Stimulated activated CD8-positive, alpha-beta memory T cell treated with anti-CD3 and anti-CD28 coated beads, Interleukin-4, amount 100 ng/mL, for 1 hour (primary cell): ENCODE measurements around the gene SLC17A5.
"Not testable (repeated sequence)": the region's sequence is repeated elsewhere in the genome, so short reads cannot be mapped to it uniquely, and the experiment has no call there.

ENCODE experiments used
- DNase-seq, 2 donors: peaks; one replicate each; pipeline ENCODE4 v3.0.0-alpha.2; 2020; ENCODE audit warnings: low read depth in 2 of 2, low spot score in 1 of 2

The SLC17A5 gene

DNA sequence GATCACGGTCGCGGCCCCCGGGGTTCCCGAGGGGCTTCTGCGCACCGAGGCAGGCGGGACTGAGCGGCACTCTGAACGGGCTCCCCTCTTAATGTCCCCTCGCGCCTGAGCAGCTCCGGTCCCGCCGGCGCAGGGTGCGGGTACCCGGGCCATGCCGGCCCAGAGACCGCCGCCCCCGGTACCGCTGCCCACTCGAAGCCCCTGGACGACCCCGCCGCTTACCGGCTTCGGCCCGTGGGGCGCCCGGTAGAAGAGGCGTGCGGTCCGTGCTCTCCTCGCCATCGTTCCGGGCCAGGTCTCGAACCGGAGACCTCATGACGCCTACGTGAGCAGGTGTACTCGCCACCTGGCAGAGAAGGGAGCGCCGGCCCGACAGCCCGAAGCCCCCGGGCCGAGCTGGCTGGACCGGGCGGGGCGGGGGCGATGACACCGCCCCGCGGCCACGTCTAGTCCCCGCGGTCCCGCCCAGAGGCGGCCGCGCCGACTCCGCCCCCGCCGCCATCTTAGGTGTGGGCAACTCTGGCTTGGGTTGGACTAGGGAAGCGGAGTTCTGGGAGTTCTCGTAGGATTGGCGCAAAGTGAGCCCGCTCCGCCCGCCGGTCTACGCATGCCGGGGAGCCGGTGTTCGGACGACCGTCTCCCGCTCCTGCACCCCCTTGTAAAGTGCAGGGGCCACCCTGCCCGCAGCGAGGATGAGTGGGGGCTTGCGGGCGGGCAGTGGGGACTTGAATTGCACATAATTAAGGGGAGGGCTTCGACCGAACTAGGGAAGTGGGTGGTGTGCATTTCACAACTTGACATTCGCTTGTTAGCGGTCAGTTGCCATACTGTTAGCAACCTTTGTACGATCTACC lies at the start of gene SLC17A5:
TSS of gene SLC17A5 (minus strand) at position 422 of the 854 bp plus-strand sequence. CDS start at position 316, 106 bp downstream.
- DNase-seq: peak; percentile 66 to 77

- no peak for DNase-seq
These were observed 49.7 kb upstream of the SLC17A5 start for GRCh38 chr6:73703466-73703865.

DNA sequence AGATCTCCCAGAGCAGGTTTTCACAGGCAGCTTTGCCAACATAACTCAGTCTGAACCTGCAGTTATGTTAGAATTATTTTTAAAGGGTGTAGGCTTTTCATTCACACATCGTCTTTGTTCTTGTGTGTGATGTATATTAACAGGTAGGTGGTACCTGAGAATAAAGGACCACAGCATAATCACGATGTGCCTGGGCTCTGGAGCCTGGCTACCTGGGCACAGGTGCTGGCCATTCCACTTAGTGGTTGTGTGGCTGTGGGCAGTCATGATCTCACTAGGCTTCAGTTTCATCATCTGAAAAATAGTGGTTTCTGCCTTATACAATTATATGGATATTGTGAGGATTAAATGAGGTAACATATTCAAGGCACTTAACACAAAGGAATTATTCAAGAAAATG lies 48.7 kb upstream of the SLC17A5 start:
- DNase-seq: no peak

DNA sequence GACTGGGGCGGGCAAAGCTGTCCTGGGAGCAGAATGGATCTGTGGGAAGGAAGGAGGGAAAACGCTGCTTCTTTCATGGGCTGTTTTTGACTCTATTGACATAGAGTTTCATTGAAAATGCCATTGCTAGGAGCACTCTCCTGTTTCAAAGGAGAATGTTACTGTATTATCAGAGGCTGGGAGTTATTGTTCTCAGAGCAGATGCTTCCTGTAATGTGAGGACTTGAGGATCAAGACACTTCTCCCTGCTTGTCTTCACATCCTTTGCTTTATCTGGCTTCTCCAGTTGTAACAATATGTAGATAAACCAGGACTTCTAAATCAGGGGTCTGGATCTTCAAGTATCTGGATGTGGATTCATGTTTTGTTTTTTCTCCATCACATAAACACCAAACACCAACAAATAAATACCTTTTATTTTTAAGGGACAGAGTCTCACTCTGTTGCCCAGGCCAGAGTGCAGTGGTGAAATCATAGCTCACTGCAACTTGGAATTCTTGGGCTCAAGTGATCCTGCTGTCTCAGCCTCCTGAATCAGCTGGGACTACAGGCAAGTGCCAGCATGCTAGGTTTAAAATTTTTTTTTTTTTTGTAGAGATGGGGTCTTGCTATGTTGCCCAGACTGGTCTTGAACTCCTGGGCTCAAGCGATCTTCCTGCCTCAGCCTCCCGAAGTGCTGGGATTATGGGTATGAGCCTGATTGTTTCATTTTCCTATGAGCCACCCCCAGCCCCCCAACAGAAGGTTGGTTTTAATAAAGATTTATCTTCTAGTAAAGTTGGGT lies 46.1 kb upstream of the SLC17A5 start:
- DNase-seq: no peak

- no peak for DNase-seq
These were observed 43.3 kb upstream of the SLC17A5 start for GRCh38 chr6:73696966-73697655.

- DNase-seq: peak in 1 of 2 donors; percentile 22
These were observed 42.0 kb upstream of the SLC17A5 start, which contains the start of gene CD109 for GRCh38 chr6:73695619-73696421. CD109 (plus strand) TSS chr6:73696203; CDS start chr6:73696216, 13 bp downstream.

- DNase-seq: no peak
These were observed 41.1 kb upstream of the SLC17A5 start for GRCh38 chr6:73694711-73695411.

GRCh38 chr6:73691512-73691911 lies 37.7 kb upstream of the SLC17A5 start:
- DNase-seq: no peak

GRCh38 chr6:73690056-73690455 lies 36.3 kb upstream of the SLC17A5 start:
- DNase-seq: no peak

DNA sequence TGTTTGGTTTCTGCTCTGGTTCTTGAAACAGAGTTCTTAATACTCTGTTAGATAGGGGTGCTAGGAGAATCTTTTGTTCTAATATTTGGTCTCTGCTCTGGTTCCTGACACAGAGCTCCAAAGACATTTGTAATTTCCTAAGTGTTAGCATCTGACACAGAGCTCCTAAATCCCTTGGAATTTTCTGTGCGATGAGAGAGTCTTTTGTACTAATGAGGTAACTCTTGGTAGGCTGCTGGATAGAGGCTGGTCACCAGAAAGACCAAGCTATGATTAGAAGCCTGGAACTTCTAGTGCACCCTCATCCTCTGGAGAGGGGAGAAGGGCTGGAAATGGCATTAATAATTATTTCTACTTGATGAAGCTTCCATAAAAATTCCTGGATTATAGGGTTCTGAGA lies 34.6 kb upstream of the SLC17A5 start:
- DNase-seq: no peak

- DNase-seq: not testable (repeated sequence)
These were observed 29.8 kb upstream of the SLC17A5 start for GRCh38 chr6:73683574-73683973.

- DNase-seq: no peak
These were observed 26.6 kb upstream of the SLC17A5 start for GRCh38 chr6:73680289-73680918.

GRCh38 chr6:73679846-73680245 lies 26.1 kb upstream of the SLC17A5 start:
- not testable (repeated sequence) for DNase-seq

- no peak for DNase-seq
These were observed 25.2 kb upstream of the SLC17A5 start for GRCh38 chr6:73679009-73679408.

GRCh38 chr6:73675466-73676098 lies 21.8 kb upstream of the SLC17A5 start:
- DNase-seq: peak; percentile 48 to 53

DNA sequence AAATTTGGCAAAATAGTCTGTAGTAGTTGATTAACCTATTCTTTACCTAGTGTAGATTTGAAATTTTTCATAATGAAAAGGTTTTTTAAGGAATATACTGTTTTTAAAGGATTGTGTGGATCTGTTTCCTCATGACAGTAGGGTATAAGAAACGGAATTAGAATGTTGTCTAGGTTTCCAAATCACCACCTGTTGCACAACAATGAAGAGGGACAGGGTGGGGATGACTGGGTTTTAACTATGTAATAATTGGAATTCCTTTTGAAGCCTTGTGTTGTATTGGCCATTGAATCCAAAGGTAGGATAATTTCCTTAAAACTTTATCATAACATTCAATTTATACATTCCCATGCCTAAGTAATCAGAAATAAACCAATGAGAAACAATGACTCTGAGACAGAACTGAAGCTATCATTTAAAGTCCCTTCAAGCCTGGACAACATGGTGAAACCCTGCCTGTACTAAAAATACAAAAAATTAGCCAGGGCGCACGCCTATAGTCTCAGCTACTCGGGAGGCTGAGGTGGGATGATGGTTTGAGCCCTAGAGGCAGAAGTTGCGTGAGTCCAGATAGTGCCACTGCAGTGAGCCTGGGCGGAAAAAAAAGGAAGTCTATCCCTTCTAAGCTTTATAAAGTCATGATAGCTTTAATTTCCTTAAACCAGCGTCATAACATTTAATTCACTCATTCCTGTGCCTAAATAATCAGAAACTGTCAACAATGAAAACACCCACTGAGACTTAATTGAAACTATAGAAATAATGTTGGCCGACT lies 18.3 kb upstream of the SLC17A5 start:
- no peak for DNase-seq

- DNase-seq: no peak
These were observed 15.2 kb upstream of the SLC17A5 start for GRCh38 chr6:73669005-73669404.

DNA sequence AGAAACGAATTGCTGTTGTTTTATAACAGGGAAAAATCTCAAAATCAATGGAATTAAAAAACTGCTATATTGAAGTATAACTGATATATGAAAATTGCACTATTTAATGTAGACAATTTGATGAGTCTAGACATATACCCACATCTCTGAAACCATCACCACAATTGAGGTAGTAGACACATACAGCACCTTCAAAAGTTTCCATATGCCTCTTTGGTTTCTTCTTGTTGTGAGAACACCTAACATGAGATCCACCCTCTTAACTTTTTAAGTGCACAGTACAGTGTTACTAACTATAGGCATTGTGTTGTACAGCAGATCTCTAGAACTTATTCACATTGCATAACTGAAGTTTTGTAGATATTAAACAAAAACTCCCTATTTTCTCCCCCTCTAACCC lies 14.0 kb upstream of the SLC17A5 start:
- no peak for DNase-seq
